GM23338 (cell line): ENCODE data around the gene EFS. TPM values are rescaled to one million over a fixed set of nuclear protein-coding genes. Genes with fewer than 3 reads are reported as not detected.

Experiments used
- ATAC-seq: fragments of 200-7000 bp; cut with Tn5 transposase; 3 replicates; pipeline ENCODE4 v1.9.1; 2020
- DNase-seq: peaks from one replicate; pipeline ENCODE4 v3.0.0-alpha.2; 2015; ENCODE audit warnings: low spot score
- H2AFZ ChIP-seq: fragments of 200-600 bp; sonication (generic); 2 replicates; pipeline ENCODE4 v1.8.0; 2016; ENCODE audit warnings: antibody characterized with exemption, mild to moderate bottlenecking, moderate library complexity
- H3F3A ChIP-seq: fragments of 200-600 bp; sonication (generic); replicated peaks from 2 replicates; pipeline ENCODE4 v1.8.0; 2017; ENCODE audit warnings: antibody characterized with exemption, mixed run types, low read depth
- H3K27ac ChIP-seq: fragments of 200-600 bp; sonication (generic); 2 replicates; pipeline ENCODE4 v1.6.1; 2016; ENCODE audit warnings: low read depth
- H3K27me3 ChIP-seq: fragments of 200-600 bp; sonication (generic); 2 replicates; pipeline ENCODE4 v1.8.0; 2016; ENCODE audit warnings: mild to moderate bottlenecking, mixed run types, moderate library complexity; ENCODE audit not compliant: insufficient read depth
- H3K36me3 ChIP-seq: fragments of 200-600 bp; sonication (generic); 2 replicates; pipeline ENCODE4 v1.8.0; 2016; ENCODE audit warnings: mild to moderate bottlenecking; ENCODE audit not compliant: insufficient read depth
- H3K4me1 ChIP-seq: fragments of 200-600 bp; sonication (generic); 2 replicates; pipeline ENCODE4 v1.8.0; 2016; ENCODE audit warnings: mild to moderate bottlenecking, moderate library complexity; ENCODE audit not compliant: insufficient read depth
- H3K4me2 ChIP-seq: fragments of 200-600 bp; sonication (generic); 2 replicates; pipeline ENCODE4 v1.7.1; 2017; ENCODE audit warnings: mixed run types
- H3K4me3 ChIP-seq: fragments of 200-600 bp; sonication (generic); 2 replicates; pipeline ENCODE4 v1.6.1; 2016; ENCODE audit warnings: mixed run types
- H3K79me2 ChIP-seq: fragments of 200-600 bp; sonication (generic); replicated peaks from 2 replicates; pipeline ENCODE4 v1.8.0; 2017; ENCODE audit warnings: mild to moderate bottlenecking; ENCODE audit not compliant: insufficient read depth
- H3K9me2 ChIP-seq: fragments of 200-600 bp; sonication (generic); 2 replicates; pipeline ENCODE4 v1.8.0; 2017; ENCODE audit not compliant: insufficient read depth
- H4K20me1 ChIP-seq: fragments of 200-600 bp; sonication (generic); replicated peaks from 2 replicates; pipeline ENCODE4 v1.8.0; 2017; ENCODE audit warnings: mild to moderate bottlenecking; ENCODE audit not compliant: insufficient read depth
- H3K27ac Mint-ChIP-seq: 2 replicates; pipeline ENCODE4 v1.8.0; 2020; ENCODE audit warnings: inconsistent platforms, mild to moderate bottlenecking, moderate library complexity, mixed read lengths
- H3K27me3 Mint-ChIP-seq: 3 replicates; pipeline ENCODE4 v1.8.0; 2022; ENCODE audit warnings: low read depth, mild to moderate bottlenecking, moderate library complexity, mixed read lengths, inconsistent platforms; ENCODE audit not compliant: insufficient read depth, poor library complexity
- H3K36me3 Mint-ChIP-seq: 3 replicates; pipeline ENCODE4 v1.8.0; 2021; ENCODE audit warnings: low read depth, mild to moderate bottlenecking, inconsistent platforms, moderate library complexity, mixed read lengths
- H3K4me1 Mint-ChIP-seq: 3 replicates; pipeline ENCODE4 v1.8.0; 2020; ENCODE audit warnings: mild to moderate bottlenecking, inconsistent platforms, mixed read lengths
- H3K4me3 Mint-ChIP-seq: 3 replicates; pipeline ENCODE4 v1.8.0; 2021; ENCODE audit warnings: moderate library complexity, mild to moderate bottlenecking, inconsistent platforms, mixed read lengths
- H3K9me3 Mint-ChIP-seq: 3 replicates; pipeline ENCODE4 v1.8.0; 2020; ENCODE audit warnings: moderate library complexity, mild to moderate bottlenecking, inconsistent platforms, mixed read lengths
- ETS1 ChIP-seq: IDR thresholded peaks from 2 replicates; pipeline ENCODE4 v1.6.1; 2016; ENCODE audit warnings: antibody characterized with exemption
- NANOG ChIP-seq: IDR thresholded peaks from 2 replicates; pipeline ENCODE4 v1.6.1; 2016; ENCODE audit warnings: antibody characterized with exemption, borderline replicate concordance
- ZNF114 ChIP-seq: fragments of 250-450 bp; sonication (Bioruptor Pico); IDR thresholded peaks from 2 replicates; pipeline ENCODE4 v1.5.0; 2020; ENCODE audit warnings: mild to moderate bottlenecking, moderate library complexity
- ZNF331 ChIP-seq: fragments of 250-450 bp; sonication (Bioruptor Pico); IDR thresholded peaks from 2 replicates; pipeline ENCODE4 v1.5.0; 2020; ENCODE audit warnings: low read depth, mild to moderate bottlenecking, moderate library complexity
- polyA plus RNA-seq: library from polyadenylated mRNA; unstranded; fragments of >200 nt; fragmentation: Nextera tagmentation; extraction: Ambion mirVana; gene quantifications from 2 replicates; pipeline ENCODE4 v1.2.1, GENCODE V29; 2016
- total RNA-seq: library from RNA; depleted of rRNA; stranded (reverse); fragments of >200 nt; shearing (Covaris generic); gene quantifications from 2 replicates; pipeline ENCODE4 v1.2.3, GENCODE V29; 2014
- TF ChIP-seq, protein P1 (sequence below): fragments of 250-450 bp; sonication (Bioruptor Pico); IDR thresholded peaks from 2 replicates; pipeline ENCODE4 v1.5.0; 2020; ENCODE audit warnings: mild to moderate bottlenecking, moderate library complexity
- TF ChIP-seq, protein P2 (sequence below): IDR thresholded peaks from one replicate; pipeline ENCODE4 v1.6.1; 2018; ENCODE audit warnings: antibody characterized with exemption; ENCODE audit not compliant: unreplicated experiment

The EFS gene
- total and polyA plus RNA-seq, 2 experiments from 2014 or later, result 5.1 to 18.9 TPM

GRCh38 chr14:23322568-23323517 is 42.1 kb downstream of the EFS start (continued):
- TF ChIP-seq, protein P1, sequence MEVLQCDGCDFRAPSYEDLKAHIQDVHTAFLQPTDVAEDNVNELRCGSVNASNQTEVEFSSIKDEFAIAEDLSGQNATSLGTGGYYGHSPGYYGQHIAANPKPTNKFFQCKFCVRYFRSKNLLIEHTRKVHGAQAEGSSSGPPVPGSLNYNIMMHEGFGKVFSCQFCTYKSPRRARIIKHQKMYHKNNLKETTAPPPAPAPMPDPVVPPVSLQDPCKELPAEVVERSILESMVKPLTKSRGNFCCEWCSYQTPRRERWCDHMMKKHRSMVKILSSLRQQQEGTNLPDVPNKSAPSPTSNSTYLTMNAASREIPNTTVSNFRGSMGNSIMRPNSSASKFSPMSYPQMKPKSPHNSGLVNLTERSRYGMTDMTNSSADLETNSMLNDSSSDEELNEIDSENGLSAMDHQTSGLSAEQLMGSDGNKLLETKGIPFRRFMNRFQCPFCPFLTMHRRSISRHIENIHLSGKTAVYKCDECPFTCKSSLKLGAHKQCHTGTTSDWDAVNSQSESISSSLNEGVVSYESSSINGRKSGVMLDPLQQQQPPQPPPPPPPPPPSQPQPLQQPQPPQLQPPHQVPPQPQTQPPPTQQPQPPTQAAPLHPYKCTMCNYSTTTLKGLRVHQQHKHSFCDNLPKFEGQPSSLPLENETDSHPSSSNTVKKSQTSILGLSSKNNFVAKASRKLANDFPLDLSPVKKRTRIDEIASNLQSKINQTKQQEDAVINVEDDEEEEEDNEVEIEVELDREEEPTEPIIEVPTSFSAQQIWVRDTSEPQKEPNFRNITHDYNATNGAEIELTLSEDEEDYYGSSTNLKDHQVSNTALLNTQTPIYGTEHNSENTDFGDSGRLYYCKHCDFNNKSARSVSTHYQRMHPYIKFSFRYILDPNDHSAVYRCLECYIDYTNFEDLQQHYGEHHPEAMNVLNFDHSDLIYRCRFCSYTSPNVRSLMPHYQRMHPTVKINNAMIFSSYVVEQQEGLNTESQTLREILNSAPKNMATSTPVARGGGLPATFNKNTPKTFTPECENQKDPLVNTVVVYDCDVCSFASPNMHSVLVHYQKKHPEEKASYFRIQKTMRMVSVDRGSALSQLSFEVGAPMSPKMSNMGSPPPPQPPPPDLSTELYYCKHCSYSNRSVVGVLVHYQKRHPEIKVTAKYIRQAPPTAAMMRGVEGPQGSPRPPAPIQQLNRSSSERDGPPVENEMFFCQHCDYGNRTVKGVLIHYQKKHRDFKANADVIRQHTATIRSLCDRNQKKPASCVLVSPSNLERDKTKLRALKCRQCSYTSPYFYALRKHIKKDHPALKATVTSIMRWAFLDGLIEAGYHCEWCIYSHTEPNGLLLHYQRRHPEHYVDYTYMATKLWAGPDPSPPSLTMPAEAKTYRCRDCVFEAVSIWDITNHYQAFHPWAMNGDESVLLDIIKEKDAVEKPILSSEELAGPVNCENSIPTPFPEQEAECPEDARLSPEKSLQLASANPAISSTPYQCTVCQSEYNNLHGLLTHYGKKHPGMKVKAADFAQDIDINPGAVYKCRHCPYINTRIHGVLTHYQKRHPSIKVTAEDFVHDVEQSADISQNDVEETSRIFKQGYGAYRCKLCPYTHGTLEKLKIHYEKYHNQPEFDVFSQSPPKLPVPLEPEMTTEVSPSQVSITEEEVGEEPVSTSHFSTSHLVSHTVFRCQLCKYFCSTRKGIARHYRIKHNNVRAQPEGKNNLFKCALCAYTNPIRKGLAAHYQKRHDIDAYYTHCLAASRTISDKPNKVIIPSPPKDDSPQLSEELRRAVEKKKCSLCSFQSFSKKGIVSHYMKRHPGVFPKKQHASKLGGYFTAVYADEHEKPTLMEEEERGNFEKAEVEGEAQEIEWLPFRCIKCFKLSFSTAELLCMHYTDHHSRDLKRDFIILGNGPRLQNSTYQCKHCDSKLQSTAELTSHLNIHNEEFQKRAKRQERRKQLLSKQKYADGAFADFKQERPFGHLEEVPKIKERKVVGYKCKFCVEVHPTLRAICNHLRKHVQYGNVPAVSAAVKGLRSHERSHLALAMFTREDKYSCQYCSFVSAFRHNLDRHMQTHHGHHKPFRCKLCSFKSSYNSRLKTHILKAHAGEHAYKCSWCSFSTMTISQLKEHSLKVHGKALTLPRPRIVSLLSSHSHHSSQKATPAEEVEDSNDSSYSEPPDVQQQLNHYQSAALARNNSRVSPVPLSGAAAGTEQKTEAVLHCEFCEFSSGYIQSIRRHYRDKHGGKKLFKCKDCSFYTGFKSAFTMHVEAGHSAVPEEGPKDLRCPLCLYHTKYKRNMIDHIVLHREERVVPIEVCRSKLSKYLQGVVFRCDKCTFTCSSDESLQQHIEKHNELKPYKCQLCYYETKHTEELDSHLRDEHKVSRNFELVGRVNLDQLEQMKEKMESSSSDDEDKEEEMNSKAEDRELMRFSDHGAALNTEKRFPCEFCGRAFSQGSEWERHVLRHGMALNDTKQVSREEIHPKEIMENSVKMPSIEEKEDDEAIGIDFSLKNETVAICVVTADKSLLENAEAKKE, result no peak
- no peak for TF ChIP-seq ETS1

DNA sequence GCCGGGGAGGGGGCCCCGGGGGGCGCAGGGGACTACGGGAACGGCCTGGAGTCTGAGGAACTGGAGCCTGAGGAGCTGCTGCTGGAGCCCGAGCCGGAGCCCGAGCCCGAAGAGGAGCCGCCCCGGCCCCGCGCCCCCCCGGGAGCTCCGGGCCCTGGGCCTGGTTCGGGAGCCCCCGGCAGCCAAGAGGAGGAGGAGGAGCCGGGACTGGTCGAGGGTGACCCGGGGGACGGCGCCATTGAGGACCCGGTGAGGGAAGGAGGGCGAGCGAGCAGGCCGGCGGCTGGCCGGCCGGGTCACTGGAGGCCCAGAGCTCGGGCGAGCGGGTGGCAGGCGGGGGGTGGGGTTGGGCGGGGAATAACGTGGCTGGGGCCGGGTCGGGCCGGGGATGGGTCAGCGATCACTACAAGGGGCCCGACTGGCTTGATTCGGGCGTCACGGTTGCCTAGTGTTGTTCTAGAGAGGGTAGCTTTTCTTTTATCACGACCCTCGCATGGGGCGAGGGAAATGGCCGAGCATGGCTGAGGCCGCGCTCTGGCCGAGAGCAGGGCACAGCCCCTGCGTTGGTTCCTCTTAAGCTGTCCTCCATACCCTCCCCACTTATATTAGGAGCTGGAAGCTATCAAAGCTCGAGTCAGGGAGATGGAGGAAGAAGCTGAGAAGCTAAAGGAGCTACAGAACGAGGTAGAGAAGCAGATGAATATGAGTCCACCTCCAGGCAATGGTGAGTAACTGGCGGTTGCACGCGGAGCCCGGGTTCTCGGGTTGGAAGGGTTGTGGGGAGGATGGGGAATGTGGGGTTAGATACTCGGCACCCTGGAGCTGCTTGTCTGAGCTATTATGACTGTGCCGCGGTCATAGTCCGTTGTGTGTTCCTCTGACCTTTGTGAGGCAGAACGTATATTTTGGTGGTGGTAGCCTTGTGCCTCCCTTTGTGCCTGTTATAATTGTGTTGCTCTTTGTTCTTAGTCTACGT is 43.1 kb downstream of the EFS start:
- Histone ChIP-seq H3F3A (peaks cover 36% of the 10 kb centered on the region), H3K27me3 (no peaks in the 10 kb centered on the region), H3K4me2 (peak overlapping the region; percentile 99), H3K79me2 (peaks cover 21% of the 10 kb centered on the region), H4K20me1 (peaks cover 9% of the 10 kb centered on the region; the same call in 1 of the 2 replicates), H2AFZ (no peak overlapping the region), H3K36me3 (peaks cover 28% of the 10 kb centered on the region), H3K4me1 (peaks cover 10% of the 10 kb centered on the region), H3K4me3 (peak overlapping the region; percentile 99), H3K9me2 (peaks cover 7% of the 10 kb centered on the region; the same call in 1 of the 2 replicates), H3K27ac (peak overlapping the region; percentile 93)
- peaks cover 26% of the 10 kb centered on the region for H3K4me1 Mint-ChIP-seq
- H3K27ac Mint-ChIP-seq, result peak overlapping the region; percentile 98
- H3K4me3 Mint-ChIP-seq, result peak overlapping the region; percentile 98
- H3K9me3 Mint-ChIP-seq, result no peaks in the 10 kb centered on the region
- DNase-seq (peak; percentile 58), ATAC-seq (peak; percentile 8)
- peaks cover 45% of the 10 kb centered on the region for H3K36me3 Mint-ChIP-seq
- peaks cover 11% of the 10 kb centered on the region for H3K27me3 Mint-ChIP-seq
- TF ChIP-seq ZNF331 (CRISPR knock-in tag) (no peak), ZNF114 (CRISPR knock-in tag) (no peak), NANOG (no peak), ETS1 (no peak)
- TF ChIP-seq, protein P2, sequence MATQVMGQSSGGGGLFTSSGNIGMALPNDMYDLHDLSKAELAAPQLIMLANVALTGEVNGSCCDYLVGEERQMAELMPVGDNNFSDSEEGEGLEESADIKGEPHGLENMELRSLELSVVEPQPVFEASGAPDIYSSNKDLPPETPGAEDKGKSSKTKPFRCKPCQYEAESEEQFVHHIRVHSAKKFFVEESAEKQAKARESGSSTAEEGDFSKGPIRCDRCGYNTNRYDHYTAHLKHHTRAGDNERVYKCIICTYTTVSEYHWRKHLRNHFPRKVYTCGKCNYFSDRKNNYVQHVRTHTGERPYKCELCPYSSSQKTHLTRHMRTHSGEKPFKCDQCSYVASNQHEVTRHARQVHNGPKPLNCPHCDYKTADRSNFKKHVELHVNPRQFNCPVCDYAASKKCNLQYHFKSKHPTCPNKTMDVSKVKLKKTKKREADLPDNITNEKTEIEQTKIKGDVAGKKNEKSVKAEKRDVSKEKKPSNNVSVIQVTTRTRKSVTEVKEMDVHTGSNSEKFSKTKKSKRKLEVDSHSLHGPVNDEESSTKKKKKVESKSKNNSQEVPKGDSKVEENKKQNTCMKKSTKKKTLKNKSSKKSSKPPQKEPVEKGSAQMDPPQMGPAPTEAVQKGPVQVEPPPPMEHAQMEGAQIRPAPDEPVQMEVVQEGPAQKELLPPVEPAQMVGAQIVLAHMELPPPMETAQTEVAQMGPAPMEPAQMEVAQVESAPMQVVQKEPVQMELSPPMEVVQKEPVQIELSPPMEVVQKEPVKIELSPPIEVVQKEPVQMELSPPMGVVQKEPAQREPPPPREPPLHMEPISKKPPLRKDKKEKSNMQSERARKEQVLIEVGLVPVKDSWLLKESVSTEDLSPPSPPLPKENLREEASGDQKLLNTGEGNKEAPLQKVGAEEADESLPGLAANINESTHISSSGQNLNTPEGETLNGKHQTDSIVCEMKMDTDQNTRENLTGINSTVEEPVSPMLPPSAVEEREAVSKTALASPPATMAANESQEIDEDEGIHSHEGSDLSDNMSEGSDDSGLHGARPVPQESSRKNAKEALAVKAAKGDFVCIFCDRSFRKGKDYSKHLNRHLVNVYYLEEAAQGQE, result no peak
